Caki2 (cell line): ENCODE measurements around the gene HERPUD1. TPM values are rescaled to one million over a fixed set of nuclear protein-coding genes. Genes with fewer than 3 reads are reported as not detected.

Source experiments
- DNase-seq: peaks from one replicate; pipeline ENCODE4 v3.0.0-alpha.2; 2015; ENCODE audit warnings: low read depth
- in situ Hi-C: cut with HindIII; loops from 2 replicates; pipeline ENCODE4 v1.10.0; 2016; ENCODE audit warnings: low sequenced_read_pairs, low pct_unique_long_range_greater_than_20kb, mixed read lengths
- total RNA-seq: library from RNA; depleted of rRNA; stranded (reverse); fragments of >200 nt; shearing (Covaris generic); gene quantifications from 2 replicates; pipeline ENCODE4 v1.2.3, GENCODE V29; 2014; ENCODE audit warnings: low replicate concordance

The HERPUD1 gene
- total RNA-seq, 1 experiment from 2014 or later = 157 TPM

GRCh38 chr16:56909527-56909979 is 22.4 kb upstream of the HERPUD1 start:
- DNase-seq = no peak
- in situ Hi-C loops = no loop called here

- in situ Hi-C loops = no loop called here
These were observed 21.8 kb upstream of the HERPUD1 start for GRCh38 chr16:56910112-56910511.

GRCh38 chr16:56910654-56911539 is 21.0 kb upstream of the HERPUD1 start:
- no peak for DNase-seq
- in situ Hi-C loops = no loop called here

More at GRCh38 chr16:56910112-56910511, 21.8 kb upstream of the HERPUD1 start:
- no peak for DNase-seq

GRCh38 chr16:56911771-56912571 is 20.0 kb upstream of the HERPUD1 start:
- DNase-seq = no peak
- in situ Hi-C loops = no loop called here

- in situ Hi-C loops = no loop called here
- no peak for DNase-seq
These were observed 18.9 kb upstream of the HERPUD1 start for GRCh38 chr16:56912746-56913708.

GRCh38 chr16:56914896-56915295 is 17.0 kb upstream of the HERPUD1 start:
- in situ Hi-C loops = no loop called here
- no peak for DNase-seq

GRCh38 chr16:56915336-56916119 is 16.4 kb upstream of the HERPUD1 start:
- in situ Hi-C loops = no loop called here
- no peak for DNase-seq

GRCh38 chr16:56916571-56917403 is 15.2 kb upstream of the HERPUD1 start:
- no peak for DNase-seq
- in situ Hi-C loops = no loop called here

GRCh38 chr16:56918467-56919012 is 13.4 kb upstream of the HERPUD1 start:
- DNase-seq = no peak
- in situ Hi-C loops = no loop called here

GRCh38 chr16:56919099-56919800 is 12.7 kb upstream of the HERPUD1 start:
- in situ Hi-C loops = no loop called here

GRCh38 chr16:56921571-56921970 is 10.4 kb upstream of the HERPUD1 start:
- in situ Hi-C loops = no loop called here
- DNase-seq = no peak

More at GRCh38 chr16:56919099-56919800, 12.7 kb upstream of the HERPUD1 start:
- no peak for DNase-seq

- DNase-seq = no peak
- in situ Hi-C loops = no loop called here
These were observed 8.4 kb upstream of the HERPUD1 start for GRCh38 chr16:56923481-56924091.

GRCh38 chr16:56927471-56927870 is 4.5 kb upstream of the HERPUD1 start:
- no peak for DNase-seq
- in situ Hi-C loops = no loop called here

GRCh38 chr16:56929639-56930038 is 2.3 kb upstream of the HERPUD1 start:
- no peak for DNase-seq
- in situ Hi-C loops = no loop called here

- in situ Hi-C loops = no loop called here
- no peak for DNase-seq
These were observed 1.3 kb upstream of the HERPUD1 start for GRCh38 chr16:56930486-56931270.
